Activated gamma-delta T cell treated with Interleukin-2 at 50 U/mL for 16 hours (primary cell): ENCODE measurements around the gene EEF1AKMT3.

Experiments
- DNase-seq: peaks from one replicate; pipeline ENCODE4 v3.0.0-alpha.2; 2020

Gene EEF1AKMT3

GRCh38 chr12:57821474-57822214 lies 49.2 kb downstream of the EEF1AKMT3 start:
- DNase-seq, result no peak

- no peak for DNase-seq
Measured at GRCh38 chr12:57822392-57823130, 50.1 kb downstream of the EEF1AKMT3 start.

- DNase-seq, result no peak
Measured at GRCh38 chr12:57823131-57823907, 50.9 kb downstream of the EEF1AKMT3 start.

- no peak for DNase-seq
Measured at GRCh38 chr12:57823908-57824640, 51.7 kb downstream of the EEF1AKMT3 start.

GRCh38 chr12:57825451-57825850 lies 53.0 kb downstream of the EEF1AKMT3 start:
- DNase-seq, result no peak

- DNase-seq, result no peak
Measured at GRCh38 chr12:57826400-57826799, 54.0 kb downstream of the EEF1AKMT3 start.

- DNase-seq, result no peak
Measured at GRCh38 chr12:57826966-57827365, 54.6 kb downstream of the EEF1AKMT3 start.

- DNase-seq, result no peak
Measured at GRCh38 chr12:57829025-57829777, 56.8 kb downstream of the EEF1AKMT3 start.

GRCh38 chr12:57830393-57830792 lies 58.0 kb downstream of the EEF1AKMT3 start:
- DNase-seq, result no peak
